Common myeloid progenitor, CD34-positive (primary cell): Measurements from ENCODE around the gene MCRIP1.

ENCODE experiments used
- CTCF ChIA-PET: fragments of 350-600 bp; sonication (Branson Sonifier 250); formaldehyde crosslinking; loops from one replicate; lab custom pipeline; 2021; ENCODE audit warnings: antibody characterized with exemption; lab: Charles Lee
- POLR2A ChIA-PET: fragments of 350-600 bp; sonication (Branson Sonifier 250); formaldehyde crosslinking; loops from one replicate; lab custom pipeline; 2021; ENCODE audit warnings: antibody characterized with exemption; lab: Charles Lee
- DNase-seq, 3 donors: peaks; one replicate each; pipeline versions ENCODE4 v3.0.0 to v3.0.0-alpha.2; 2013
- H3K27ac ChIP-seq, 2 experiments: 1 replicate in 1 of 2; 2 replicates in 1 of 2; pipeline ENCODE4 v1.7.0; 2013; ENCODE audit warnings: inconsistent platforms in 2 of 2, low read length in 2 of 2, mild to moderate bottlenecking in 2 of 2, low read depth in 1 of 2, moderate library complexity in 1 of 2; ENCODE audit not compliant: severe bottlenecking in 2 of 2, insufficient read depth in 1 of 2, poor library complexity in 1 of 2
- H3K27me3 ChIP-seq, 5 experiments: replicated peaks in 2 of 5; 1 replicate in 3 of 5; 2 replicates in 2 of 5; pipeline versions ENCODE4 v1.6.1 to v1.7.0; 2013; ENCODE audit warnings: low read length in 4 of 5, mild to moderate bottlenecking in 2 of 5, moderate library complexity in 2 of 5, inconsistent platforms in 1 of 5; ENCODE audit not compliant: insufficient read depth in 5 of 5, control insufficient read depth in 4 of 5
- H3K36me3 ChIP-seq, 4 experiments: 1 replicate in 2 of 4; 2 replicates in 2 of 4; pipeline versions ENCODE4 v1.6.1 to v1.7.0; 2013; ENCODE audit warnings: low read length in 3 of 4, control low read depth in 1 of 4, mild to moderate bottlenecking in 1 of 4; ENCODE audit not compliant: control insufficient read depth in 4 of 4, insufficient read depth in 4 of 4
- H3K4me1 ChIP-seq, 4 experiments: 1 replicate in 3 of 4; 2 replicates in 1 of 4; pipeline versions ENCODE4 v1.6.1 to v1.7.1; 2013; ENCODE audit warnings: low read length in 3 of 4, mild to moderate bottlenecking in 3 of 4, control low read depth in 1 of 4, inconsistent platforms in 1 of 4, moderate library complexity in 1 of 4; ENCODE audit not compliant: control insufficient read depth in 4 of 4, insufficient read depth in 4 of 4; ENCODE audit errors: control extremely low read depth in 1 of 4
- H3K4me3 ChIP-seq, 7 experiments: 1 replicate in 4 of 7; 2 replicates in 3 of 7; pipeline versions ENCODE4 v1.5.1 to v1.7.0; 2013; ENCODE audit warnings: mild to moderate bottlenecking in 7 of 7, low read length in 6 of 7, moderate library complexity in 6 of 7, inconsistent platforms in 2 of 7, low read depth in 2 of 7, control low read depth in 1 of 7; ENCODE audit not compliant: insufficient read depth in 4 of 7, control insufficient read depth in 1 of 7; ENCODE audit errors: extremely low read depth in 1 of 7
- H3K9me3 ChIP-seq, 5 experiments: 1 replicate in 4 of 5; 2 replicates in 1 of 5; pipeline versions ENCODE4 v1.6.1 to v1.7.1; 2013; ENCODE audit warnings: low read length in 4 of 5, mild to moderate bottlenecking in 2 of 5, inconsistent platforms in 1 of 5, low read depth in 1 of 5, moderate library complexity in 1 of 5; ENCODE audit not compliant: control insufficient read depth in 4 of 5, insufficient read depth in 2 of 5; ENCODE audit errors: control extremely low read depth in 1 of 5
- WGBS: methylation state at CpG from one replicate; pipeline ENCODE4 v1.1.5; 2013; ENCODE audit not compliant: insufficient coverage; 5-methylcytosine and 5-hydroxymethylcytosine counted together

MCRIP1 gene

GRCh38 chr17:81866440-81867169 lies 33.5 kb upstream of the MCRIP1 start:
- H3K27ac ChIP-seq, result peak overlapping the region in 1 of 2 experiments; percentile 58
- POLR2A ChIA-PET, result interaction anchor here (0.6 to 1.6 kb wide), 7 partner anchors 8 to 88 kb away, joined by 3 to 4 read pairs (median 3); partner anchors contain the start of genes ALYREF, ANAPC11 and MAFG
- no peaks in the 10 kb centered on the region for H3K9me3 ChIP-seq
- DNase-seq, result no peak
- CTCF ChIA-PET, result interaction anchor here (0.8 to 3.8 kb wide), 5 partner anchors 12 to 111 kb away, joined by 3 to 10 read pairs (median 3); partner anchors contain the start of gene ASPSCR1
- H3K36me3 ChIP-seq, result peaks cover 5 to 53% (median 27%) of the 10 kb centered on the region in 4 experiments
- H3K4me3 ChIP-seq, result peak overlapping the region in 2 of 7 experiments; percentile 4 to 42
- peaks cover 0 to 57% (median 46%) of the 10 kb centered on the region in 4 experiments for H3K4me1 ChIP-seq
- 83% methylated on average over 16 of the region's 18 CpGs for WGBS
- H3K27me3 ChIP-seq, result no peaks in the 10 kb centered on the region

GRCh38 chr17:81865733-81866439 lies 32.8 kb upstream of the MCRIP1 start:
- H3K27me3 ChIP-seq, result no peaks in the 10 kb centered on the region
- ChIA-PET POLR2A (interaction anchor here (1.5 to 1.6 kb wide), 3 partner anchors 11 to 62 kb away, joined by 3 to 4 read pairs (median 4); partner anchors contain the start of genes ALYREF, ANAPC11 and MAFG), CTCF (interaction anchor here (0.9 to 1.4 kb wide), 2 partner anchors 11 to 59 kb away, joined by 3 read pairs; no protein-coding TSS in a partner anchor)
- H3K36me3 ChIP-seq, result peaks cover 5 to 53% (median 27%) of the 10 kb centered on the region in 4 experiments
- no peak overlapping the region for H3K4me3 ChIP-seq
- DNase-seq, result peak in 1 of 3 donors; percentile 29
- 98% methylated on average over 16 of the region's 18 CpGs for WGBS
- H3K4me1 ChIP-seq, result peaks cover 0 to 57% (median 46%) of the 10 kb centered on the region in 4 experiments
- H3K27ac ChIP-seq, result no peak overlapping the region
- no peaks in the 10 kb centered on the region for H3K9me3 ChIP-seq

DNA sequence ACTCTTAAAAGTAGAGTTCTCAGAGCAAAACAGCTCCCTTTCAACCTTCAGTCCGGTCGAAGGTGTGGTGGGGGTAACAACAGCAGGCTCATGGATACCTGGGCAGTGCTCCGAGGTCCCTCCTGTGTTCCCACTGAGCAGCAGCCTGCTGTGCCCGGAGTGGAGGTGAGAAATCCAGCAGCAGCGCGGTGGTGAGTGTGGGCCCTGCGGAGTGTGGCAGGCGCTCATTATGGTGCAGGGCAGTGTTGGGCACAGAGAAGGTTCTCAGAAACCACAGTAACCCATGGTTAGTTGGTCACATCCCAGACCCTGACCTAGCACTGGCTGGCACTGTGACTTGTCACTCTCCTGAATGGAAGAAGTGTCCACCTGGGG lies 32.3 kb upstream of the MCRIP1 start:
- ChIA-PET POLR2A (interaction anchor here (1.6 kb wide), 1 partner anchor 27 kb away, joined by 4 read pairs; the partner anchor contains the start of genes ALYREF and ANAPC11), CTCF (interaction anchor here (0.7 to 1.4 kb wide), 2 partner anchors 60 to 128 kb away, joined by 3 read pairs; no protein-coding TSS in a partner anchor)
- DNase-seq, result no peak
- 100% methylated on average over 4 of the region's 8 CpGs for WGBS
- Histone ChIP-seq H3K4me1 (peaks cover 0 to 55% (median 46%) of the 10 kb centered on the region in 4 experiments), H3K27ac (no peak overlapping the region), H3K27me3 (no peaks in the 10 kb centered on the region), H3K4me3 (no peak overlapping the region), H3K36me3 (peaks cover 5 to 53% (median 27%) of the 10 kb centered on the region in 4 experiments), H3K9me3 (no peaks in the 10 kb centered on the region)

GRCh38 chr17:81863833-81864768 lies 31.0 kb upstream of the MCRIP1 start:
- 96% methylated on average over 8 of the region's 9 CpGs for WGBS
- Histone ChIP-seq H3K27ac (no peak overlapping the region), H3K9me3 (no peaks in the 10 kb centered on the region), H3K27me3 (no peaks in the 10 kb centered on the region), H3K36me3 (peaks cover 5 to 46% (median 22%) of the 10 kb centered on the region in 4 experiments), H3K4me1 (peaks cover 5 to 51% (median 42%) of the 10 kb centered on the region in 4 experiments), H3K4me3 (no peak overlapping the region)
- CTCF ChIA-PET, result interaction anchor here (0.7 kb wide), 1 partner anchor 127 kb away, joined by 3 read pairs; no protein-coding TSS in a partner anchor
- POLR2A ChIA-PET, result no interaction called here
- DNase-seq, result peak in 1 of 3 donors; percentile 34

GRCh38 chr17:81863123-81863675 lies 30.1 kb upstream of the MCRIP1 start:
- no peak for DNase-seq
- POLR2A ChIA-PET, result no interaction called here
- Histone ChIP-seq H3K27ac (no peak overlapping the region), H3K36me3 (peaks cover 5 to 47% (median 22%) of the 10 kb centered on the region in 4 experiments), H3K27me3 (no peaks in the 10 kb centered on the region), H3K4me1 (peaks cover 5 to 52% (median 45%) of the 10 kb centered on the region in 4 experiments), H3K9me3 (no peaks in the 10 kb centered on the region), H3K4me3 (no peak overlapping the region)
- CTCF ChIA-PET, result interaction anchor here (0.6 kb wide), 1 partner anchor 9 kb away, joined by 3 read pairs; no protein-coding TSS in a partner anchor
- 96% methylated on average over 2 of the region's 6 CpGs for WGBS
